Gastroesophageal sphincter (tissue), 3 donors: ENCODE data around the gene CTXN3.

Experiments used
- POLR2A ChIP-seq, 2 donors: fragments of 450-650 bp; IDR thresholded peaks; one replicate each; pipeline ENCODE4 v1.6.1; 2017; ENCODE audit warnings: antibody characterized with exemption in 2 of 2, mild to moderate bottlenecking in 2 of 2, moderate library complexity in 1 of 2
- TF ChIP-seq, protein P1 (sequence below), 4 experiments: fragments of 200-600 bp in 2 of 4; fragments of 450-650 bp in 2 of 4; sonication (generic) in 1 of 4; IDR thresholded peaks; one replicate each; pipeline ENCODE4 v1.5.1; 2017 to 2019; ENCODE audit warnings: antibody characterized with exemption in 4 of 4, mild to moderate bottlenecking in 2 of 4, moderate library complexity in 2 of 4

DNA sequence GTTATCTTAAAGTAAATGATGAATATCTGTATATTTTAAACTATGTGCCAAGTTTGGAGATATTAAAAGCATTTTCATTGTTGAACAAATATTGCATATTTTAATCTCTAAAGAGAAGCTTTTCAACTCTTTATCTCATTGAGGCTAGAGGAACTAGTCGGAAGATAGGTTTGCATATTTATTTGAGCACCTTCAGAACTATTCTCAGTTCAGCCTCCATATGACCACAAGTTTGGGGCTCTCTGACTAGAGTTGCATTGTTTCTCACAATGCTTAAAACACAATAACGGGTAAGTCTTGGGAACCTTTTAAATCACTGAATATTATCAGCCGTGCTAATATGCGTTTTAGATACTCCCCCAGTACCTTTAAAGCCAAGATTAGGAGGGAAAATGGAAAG is 47.3 kb upstream of the CTXN3 start:
- TF ChIP-seq, protein P1, sequence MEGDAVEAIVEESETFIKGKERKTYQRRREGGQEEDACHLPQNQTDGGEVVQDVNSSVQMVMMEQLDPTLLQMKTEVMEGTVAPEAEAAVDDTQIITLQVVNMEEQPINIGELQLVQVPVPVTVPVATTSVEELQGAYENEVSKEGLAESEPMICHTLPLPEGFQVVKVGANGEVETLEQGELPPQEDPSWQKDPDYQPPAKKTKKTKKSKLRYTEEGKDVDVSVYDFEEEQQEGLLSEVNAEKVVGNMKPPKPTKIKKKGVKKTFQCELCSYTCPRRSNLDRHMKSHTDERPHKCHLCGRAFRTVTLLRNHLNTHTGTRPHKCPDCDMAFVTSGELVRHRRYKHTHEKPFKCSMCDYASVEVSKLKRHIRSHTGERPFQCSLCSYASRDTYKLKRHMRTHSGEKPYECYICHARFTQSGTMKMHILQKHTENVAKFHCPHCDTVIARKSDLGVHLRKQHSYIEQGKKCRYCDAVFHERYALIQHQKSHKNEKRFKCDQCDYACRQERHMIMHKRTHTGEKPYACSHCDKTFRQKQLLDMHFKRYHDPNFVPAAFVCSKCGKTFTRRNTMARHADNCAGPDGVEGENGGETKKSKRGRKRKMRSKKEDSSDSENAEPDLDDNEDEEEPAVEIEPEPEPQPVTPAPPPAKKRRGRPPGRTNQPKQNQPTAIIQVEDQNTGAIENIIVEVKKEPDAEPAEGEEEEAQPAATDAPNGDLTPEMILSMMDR (IDR thresholded peaks at IDR 0.05) = no peak
- TF ChIP-seq POLR2A (IDR thresholded peaks at IDR 0.05) = no peak
